Activated naive CD4-positive, alpha-beta T cell (primary cell): ENCODE data around the gene SDK1.
"Not testable (repeated sequence)": the region's sequence is repeated elsewhere in the genome, so short reads cannot be mapped to it uniquely, and the experiment has no call there.

Source experiments
- DNase-seq, 4 experiments: peaks; one replicate each; lab custom pipeline; 2025; lab: John Stamatoyannopoulos, UW

Gene SDK1

GRCh38 chr7:4246536-4246935 lies 945.5 kb downstream of the SDK1 start:
- DNase-seq = no peak

- no peak for DNase-seq
These were observed 946.2 kb downstream of the SDK1 start for GRCh38 chr7:4247106-4247876.

DNA sequence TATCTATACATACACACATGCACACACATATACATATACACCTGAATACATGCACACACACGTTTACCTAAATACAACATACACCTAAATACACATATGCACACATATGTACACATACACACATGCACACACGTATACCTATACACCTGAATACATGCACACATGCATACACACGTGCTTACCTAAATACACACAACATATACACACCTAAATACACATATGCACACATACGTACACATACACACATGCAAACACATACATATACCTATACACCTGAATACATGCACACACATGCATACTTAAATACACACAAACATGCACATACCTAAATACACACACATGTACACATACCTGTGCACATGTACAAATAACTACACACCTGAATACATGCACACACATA lies 947.2 kb downstream of the SDK1 start:
- DNase-seq = no peak

DNA sequence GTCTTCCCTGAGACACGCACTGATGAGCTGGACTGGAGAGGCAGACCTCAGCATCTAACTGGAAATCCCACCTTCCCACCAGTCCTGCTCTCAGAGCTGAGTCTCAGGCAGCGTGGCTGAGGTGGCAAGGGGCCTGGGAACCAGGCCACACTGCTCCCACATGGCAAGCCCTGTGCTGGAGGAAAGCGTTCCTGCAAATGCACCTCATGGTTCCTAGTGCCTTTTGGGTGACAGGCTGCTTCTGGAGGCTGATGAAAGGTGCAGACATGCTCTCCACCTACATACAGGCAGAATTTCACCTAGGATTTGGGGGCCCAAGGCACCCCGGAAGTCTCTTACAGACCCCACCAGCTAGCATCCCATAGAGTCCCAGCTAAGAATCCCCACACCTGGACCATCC lies 948.2 kb downstream of the SDK1 start:
- no peak for DNase-seq

GRCh38 chr7:4255336-4255735 lies 954.3 kb downstream of the SDK1 start:
- no peak for DNase-seq

- DNase-seq = no peak
These were observed 955.2 kb downstream of the SDK1 start for GRCh38 chr7:4256286-4256685.

DNA sequence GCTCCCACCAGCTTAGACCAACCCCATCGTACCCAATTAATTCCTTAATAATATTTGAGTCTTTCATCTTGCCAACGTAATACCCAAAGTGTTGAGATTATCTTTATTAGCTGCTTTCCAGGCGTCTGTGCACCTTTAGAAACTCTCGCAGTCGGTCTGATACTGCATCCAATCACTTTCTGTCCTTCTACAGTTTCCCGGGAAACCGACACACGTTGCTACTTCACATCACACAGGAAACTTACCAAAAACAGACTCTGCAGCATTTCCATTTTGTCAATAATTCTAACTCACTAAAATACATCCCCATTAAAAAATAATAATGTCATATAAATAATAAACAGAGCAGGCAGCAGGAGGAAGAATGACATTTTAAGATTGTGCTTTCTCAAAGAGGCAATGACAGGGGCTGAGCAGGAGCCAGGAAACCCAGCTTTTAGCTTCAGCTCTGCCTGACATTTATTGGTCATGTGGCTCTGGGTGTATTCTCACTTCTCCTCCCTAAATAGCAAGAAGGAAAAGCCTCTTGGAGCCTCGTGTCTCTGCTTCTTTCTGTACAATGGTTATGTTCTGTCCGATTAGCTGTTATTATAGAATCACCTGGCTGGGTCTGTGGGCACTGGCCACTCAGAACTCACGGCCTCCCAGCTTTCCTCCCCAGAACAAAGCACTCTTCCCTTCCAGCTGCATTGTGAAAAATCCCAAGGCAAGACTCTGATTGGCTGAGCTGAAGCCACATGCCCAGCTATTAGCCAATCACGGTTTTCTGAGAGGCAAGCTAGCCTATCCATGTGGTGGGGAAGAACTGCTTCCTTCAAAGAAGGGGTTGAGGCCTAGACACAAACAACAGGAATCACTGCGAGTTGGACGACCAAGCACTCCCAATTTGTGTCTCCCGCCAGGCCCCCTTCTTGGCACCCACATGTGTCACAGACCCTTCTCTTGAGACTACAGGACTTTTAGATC lies 956.4 kb downstream of the SDK1 start:
- DNase-seq = no peak

- DNase-seq = not testable (repeated sequence)
These were observed 959.1 kb downstream of the SDK1 start for GRCh38 chr7:4260116-4260515.

GRCh38 chr7:4260867-4261600 lies 960.0 kb downstream of the SDK1 start:
- no peak for DNase-seq

- no peak for DNase-seq
These were observed 960.5 kb downstream of the SDK1 start for GRCh38 chr7:4261601-4261960.

DNA sequence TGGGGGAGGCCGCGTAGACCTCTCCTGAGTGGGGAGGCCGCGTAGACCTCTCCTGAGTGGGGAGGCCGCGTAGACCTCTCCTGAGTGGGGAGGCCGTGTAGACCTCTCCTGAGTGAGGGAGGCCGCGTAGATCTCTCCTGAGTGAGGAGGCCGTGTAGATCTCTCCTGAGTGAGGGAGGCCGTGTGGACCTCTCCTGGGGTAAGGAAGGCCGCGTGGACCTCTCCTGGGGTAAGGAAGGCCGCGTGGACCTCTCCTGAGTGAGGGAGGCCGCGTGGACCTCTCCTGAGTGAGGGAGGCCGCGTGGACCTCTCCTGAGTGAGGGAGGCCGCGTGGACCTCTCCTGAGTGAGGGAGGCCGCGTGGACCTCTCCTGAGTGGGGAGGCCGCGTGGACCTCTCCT lies 963.2 kb downstream of the SDK1 start:
- not testable (repeated sequence) for DNase-seq

DNA sequence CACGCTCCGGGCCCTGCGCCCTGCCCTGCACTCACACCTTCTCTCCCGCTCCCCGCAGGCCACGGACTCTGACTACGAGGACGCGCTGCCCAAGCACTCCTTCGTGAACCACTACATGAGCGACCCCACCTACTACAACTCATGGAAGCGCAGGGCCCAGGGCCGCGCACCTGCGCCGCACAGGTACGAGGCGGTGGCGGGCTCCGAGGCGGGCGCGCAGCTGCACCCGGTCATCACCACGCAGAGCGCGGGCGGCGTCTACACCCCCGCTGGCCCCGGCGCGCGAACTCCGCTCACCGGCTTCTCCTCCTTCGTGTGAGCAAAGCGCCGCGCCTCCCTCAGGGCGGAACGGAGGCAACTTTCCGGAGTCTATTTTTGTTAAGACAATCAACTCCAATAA lies 964.0 kb downstream of the SDK1 start:
- DNase-seq = no peak

GRCh38 chr7:4265676-4266075 lies 964.6 kb downstream of the SDK1 start:
- no peak for DNase-seq

GRCh38 chr7:4266270-4267040 lies 965.4 kb downstream of the SDK1 start:
- DNase-seq = no peak

DNA sequence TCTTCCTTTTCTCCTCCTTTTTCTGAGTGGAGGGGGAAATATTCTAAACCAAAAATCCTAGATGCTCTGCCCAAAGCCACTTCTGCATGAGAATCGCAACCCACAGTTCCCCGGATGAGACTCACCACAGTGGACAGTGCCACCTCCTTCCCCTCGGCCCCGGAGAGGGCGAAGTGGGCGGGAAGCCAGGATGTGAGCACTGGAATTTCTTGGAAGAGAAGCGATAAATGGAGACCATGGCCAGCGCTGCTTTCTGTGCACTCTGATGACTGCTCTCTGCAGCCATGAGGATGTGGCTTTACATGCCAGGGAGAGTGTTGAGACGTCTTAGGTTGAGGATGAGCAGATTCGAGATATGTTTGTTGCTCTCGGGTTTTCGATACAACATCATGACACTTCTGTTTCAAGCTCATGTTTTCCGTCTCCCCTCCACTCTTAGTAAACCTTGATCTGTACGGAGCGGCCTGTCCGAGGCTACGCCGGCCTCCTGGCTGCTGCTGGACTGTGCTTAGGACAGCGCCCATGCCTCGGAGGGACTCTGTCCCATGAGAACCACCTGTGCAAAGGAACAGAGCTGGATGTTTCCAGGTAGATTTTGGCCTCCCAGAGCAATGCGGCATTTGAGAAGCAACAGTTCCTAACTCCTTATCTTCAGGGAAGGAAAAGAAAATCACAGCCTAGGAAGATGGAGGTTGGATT lies 966.4 kb downstream of the SDK1 start:
- DNase-seq = no peak

DNA sequence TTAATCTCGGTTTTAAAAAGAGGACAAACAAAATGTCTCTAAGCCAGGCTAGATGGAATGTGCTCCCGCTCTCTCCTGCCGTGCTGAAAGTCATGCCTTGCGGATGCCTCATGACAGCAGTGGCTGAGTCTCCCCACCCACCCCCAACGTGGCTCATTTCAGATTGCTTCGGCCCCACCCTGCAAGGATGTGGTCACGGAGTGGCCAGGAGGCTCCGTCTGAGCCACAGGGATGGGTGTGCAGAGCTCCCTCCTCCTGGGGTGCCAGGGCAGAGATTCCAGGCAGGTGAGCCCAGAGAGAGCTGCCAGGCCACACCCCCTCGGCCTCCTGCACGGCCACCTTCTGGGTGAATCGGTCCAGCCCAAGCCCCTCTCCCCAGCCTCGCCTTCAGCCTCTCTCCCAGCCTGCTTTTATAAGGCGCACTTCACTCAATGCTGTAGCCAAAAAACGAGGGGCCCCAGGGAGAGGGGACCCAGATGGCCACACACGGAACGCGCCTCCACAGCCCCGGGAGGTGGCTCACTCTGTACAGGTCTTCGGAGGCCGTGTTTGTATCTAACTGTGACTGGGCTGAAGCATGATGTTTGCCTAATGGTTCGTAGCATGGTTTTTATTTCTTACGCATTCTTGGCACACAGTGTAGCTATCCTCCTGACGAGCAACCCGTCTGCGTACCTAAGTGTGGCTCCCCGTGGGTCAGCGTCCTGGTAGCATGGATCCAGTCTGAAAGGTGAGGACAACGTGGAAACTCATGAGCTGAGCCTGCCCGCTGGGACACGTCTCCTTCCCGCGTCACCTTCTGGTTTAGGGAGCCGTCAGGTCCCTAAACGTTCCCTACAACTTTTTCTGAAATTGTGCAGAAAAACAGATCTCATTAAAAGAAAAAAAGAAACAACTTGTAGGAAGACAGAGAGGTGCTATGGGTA lies 967.3 kb downstream of the SDK1 start:
- no peak for DNase-seq

DNA sequence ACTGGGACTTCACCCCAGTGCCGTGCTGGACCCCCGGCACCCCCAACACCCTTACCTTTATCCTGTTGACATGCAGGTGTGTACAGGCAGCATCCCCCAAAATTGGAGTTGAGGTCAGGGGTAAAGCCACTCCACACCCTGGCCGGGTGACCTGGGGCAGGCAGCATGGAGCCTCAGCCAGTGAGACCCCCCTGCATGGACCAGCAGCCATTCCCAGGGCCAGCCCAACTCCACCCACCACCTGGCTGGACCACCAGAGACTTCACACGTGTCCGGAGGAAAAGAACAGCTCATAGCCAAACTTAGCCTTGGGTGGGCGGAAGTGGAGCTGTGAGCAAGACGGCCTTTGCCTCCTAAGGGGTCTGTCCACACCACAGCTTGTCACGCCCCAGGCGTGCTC lies 968.0 kb downstream of the SDK1 start:
- DNase-seq = no peak

DNA sequence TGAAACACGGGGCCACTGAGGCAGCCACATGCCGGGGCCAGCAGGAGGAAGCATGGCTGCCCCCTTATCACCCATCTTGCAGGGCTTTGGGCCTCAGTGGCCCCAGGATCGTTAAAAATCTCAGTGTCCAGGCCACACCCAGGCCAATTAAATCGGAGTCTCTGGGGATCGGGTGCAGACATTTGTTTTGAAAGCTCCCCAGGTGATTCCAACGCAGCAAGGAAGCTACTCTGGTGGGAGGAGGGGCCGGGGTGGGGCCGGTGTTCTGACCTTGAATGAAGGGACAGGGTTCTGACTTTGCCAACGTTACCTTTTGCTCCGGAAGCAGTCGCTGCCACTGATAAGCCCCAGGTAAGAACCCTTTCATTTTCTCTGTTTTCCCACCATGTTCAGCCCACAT lies 968.7 kb downstream of the SDK1 start:
- DNase-seq = no peak

- no peak for DNase-seq
These were observed 969.2 kb downstream of the SDK1 start for GRCh38 chr7:4270268-4270667.
